HG03066 (cell line): ENCODE results near the gene HOXA13.

Experiments
- ATAC-seq: cut with Tn5 transposase; IDR thresholded peaks from one replicate; pipeline ENCODE4 v1.9.1; 2021; ENCODE audit warnings: low read depth; ENCODE audit not compliant: unreplicated experiment

HOXA13 gene

DNA sequence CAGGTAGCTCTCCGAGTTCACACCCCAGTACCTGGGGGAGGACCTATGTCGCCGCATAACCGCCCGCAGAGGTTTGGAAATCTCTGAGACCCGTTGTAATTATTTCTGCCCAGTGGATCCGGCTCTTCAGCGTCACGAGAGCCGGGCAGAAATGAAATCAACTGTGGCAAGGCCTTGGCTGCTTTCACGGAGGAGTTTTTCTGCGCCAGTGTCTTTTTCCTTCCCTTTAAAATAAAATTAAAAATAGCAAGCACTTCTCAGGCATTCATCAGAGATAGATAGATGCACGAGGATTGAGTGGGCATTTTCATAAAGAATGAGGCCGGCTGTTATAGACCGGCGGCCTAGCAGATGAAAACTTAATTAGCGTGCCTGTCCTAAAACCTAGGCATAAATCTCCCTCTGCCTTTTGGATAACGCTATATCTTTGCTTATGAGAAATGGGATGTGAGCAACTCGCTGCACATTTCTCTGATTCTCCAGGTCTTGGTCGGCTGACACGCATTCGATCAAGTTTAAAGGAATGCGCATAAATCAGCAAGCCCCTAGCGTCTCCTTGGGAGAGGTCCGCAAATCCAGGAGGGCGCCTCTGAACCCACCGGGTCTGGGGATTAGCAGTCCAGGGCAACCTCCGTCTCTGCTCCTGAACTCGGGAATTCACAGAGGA, 6.4 kb downstream of the HOXA13 start:
- ATAC-seq, result no peak

DNA sequence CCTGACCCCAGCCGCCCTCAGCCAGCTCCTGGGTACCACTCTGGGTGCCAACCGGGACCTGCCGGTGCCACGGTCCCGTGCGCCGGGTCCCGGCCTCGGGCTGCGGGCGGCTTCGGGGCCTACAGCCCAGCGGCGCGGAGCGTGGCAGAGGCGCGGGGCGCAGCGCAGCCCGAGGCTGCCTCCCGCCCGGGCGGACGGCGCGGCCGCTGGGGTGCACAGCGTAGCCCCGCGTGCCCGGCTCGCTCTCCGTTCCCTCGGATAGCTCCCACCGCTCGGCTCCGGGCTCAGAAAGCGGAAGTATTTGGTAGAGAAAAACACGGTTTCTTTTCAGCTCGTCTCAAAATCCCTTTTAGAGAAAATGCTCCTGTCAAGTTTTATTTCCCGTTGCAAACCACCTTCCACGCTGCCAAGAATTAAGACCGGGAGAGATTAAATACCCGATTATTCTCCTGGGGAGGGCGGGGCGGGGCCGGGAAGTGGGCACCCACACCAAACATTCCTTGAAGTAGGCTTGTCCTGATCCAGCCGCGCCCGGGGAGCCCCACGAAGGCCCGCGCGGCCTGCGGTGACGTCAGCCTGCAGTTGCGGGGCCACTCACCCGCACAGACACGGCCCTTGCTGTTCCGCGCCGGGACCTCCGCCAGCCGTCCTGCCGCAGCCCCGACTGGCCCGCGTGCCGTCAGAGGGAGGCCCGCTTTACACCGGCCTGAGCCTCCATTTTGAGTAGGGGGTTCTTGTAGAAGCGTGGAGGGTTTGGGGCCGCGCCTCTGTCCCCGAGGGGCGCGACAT, 7.2 kb downstream of the HOXA13 start:
- no peak for ATAC-seq

DNA sequence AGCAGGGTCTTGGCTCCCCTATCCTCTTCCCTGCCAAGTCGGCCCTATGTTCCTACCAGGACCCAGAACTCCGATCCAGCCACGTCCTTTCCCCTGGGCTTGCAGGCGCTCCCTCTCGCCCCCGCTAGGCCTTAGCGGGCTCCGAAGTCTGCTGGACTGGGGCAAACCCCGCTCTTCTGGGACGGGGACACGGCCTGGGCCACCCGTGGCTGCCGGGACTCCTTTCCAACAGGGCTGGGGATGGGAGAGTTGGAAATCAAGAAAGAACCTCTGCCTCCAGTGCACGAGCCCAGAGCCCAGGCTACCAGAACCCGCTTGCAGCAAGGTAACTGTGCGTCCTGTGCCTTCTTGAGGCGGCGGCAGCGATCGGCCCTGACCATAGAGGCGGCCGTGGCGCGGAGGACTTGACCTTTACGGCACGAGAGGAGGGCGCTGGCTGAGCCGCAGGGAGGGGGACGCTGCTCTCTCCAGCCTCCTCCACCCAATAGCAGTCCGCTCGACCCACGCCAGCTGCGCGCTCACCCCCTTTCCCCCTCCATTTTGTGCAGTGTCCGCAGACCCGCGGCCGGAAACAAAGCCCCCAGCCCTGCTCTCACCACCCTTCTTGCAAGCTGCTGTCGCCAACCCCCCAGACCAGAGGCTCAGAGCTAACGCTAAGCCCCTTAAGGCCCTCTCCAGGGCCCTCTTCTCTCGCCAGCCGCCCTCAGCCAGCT, 7.9 kb downstream of the HOXA13 start:
- no peak for ATAC-seq

GRCh38 chr7:27191161-27191731, 8.6 kb downstream of the HOXA13 start:
- ATAC-seq, result no peak

DNA sequence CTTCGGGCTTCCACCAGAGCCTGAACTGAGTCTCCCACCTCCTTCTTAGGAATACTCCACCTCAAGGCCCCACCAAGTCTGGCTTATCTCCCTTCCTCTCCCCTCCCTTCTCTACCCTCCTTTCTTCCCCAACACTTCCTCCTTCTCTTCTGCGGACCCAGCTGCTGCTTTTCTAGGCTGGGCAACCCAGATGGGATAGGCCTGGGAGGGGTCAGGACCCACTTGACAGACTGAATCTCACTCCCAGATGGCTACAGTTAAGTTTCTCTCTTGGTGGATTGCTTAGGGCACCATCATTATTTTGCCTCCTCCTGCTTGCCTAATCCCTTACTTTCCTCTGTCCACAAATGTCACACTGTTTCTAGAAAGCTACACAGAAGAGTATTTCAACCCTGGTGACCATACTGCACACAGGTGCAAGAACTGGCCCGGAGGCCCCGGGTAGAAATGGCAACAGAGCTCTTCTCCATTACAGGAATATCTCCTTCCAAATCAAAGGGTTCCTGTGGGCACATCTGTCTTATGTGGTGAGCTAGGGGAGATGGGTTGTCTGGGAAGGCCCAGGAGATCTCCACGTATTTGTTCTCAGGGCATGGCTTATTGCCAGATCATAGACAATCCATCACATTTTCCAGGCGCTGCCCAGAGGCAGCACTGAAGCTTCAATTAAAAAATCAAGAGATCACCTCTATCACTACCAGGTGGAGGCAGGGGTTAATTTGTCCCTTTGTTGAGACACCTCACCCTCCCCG, 9.7 kb downstream of the HOXA13 start:
- ATAC-seq, result no peak

- no peak for ATAC-seq
Observed at GRCh38 chr7:27189295-27189996, 10.4 kb downstream of the HOXA13 start.

- ATAC-seq, result no peak
Observed at GRCh38 chr7:27188386-27189294, 11.3 kb downstream of the HOXA13 start.

- ATAC-seq, result no peak
Observed at GRCh38 chr7:27187475-27188385, 12.2 kb downstream of the HOXA13 start.

GRCh38 chr7:27186668-27187474, 13.0 kb downstream of the HOXA13 start:
- no peak for ATAC-seq

DNA sequence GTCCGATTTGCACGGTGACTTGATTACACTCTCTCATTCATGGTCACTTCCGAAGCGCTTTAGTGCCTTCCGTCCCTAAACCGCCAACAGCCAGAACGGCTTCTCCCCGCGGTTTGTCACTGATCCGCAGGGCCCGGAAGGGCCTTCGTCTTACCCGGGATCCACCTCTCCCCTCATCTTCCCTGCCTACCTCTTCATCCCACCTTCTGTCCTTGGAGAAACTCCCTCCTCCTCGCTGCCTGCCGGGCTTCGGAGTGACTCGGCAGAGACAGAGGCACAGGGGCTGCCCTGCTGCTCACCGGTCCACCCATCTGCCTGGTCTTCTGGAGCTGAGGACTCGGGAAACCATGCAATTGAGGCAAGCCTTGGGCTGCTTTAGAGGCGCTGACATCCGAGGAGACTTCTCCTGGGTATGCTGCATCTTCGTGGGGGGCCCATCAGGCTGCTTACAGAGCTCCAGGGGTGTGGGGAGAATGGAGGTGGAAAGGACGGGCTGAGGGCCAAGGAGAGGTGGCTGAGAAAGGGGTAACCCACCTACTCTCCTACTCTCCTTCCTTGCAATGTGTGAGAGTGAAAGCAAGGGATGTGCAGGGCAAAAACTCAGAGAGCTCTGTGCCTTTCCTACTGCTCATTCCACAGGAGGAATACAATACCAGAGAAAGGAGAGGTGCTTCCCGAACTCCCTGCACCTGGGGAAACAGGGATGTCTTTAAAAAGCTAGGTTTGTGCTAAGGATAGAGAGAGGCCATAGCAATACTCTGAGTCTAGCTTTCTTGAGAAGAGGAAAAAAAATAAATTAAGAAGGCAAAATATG, 13.8 kb downstream of the HOXA13 start:
- ATAC-seq, result no peak

- ATAC-seq, result no peak
Observed at GRCh38 chr7:27185013-27185853, 14.7 kb downstream of the HOXA13 start, which contains the start of gene HOXA11. TSS of gene HOXA11 (minus strand) at chr7:27185232. CDS start at chr7:27185144, 88 bp downstream.

DNA sequence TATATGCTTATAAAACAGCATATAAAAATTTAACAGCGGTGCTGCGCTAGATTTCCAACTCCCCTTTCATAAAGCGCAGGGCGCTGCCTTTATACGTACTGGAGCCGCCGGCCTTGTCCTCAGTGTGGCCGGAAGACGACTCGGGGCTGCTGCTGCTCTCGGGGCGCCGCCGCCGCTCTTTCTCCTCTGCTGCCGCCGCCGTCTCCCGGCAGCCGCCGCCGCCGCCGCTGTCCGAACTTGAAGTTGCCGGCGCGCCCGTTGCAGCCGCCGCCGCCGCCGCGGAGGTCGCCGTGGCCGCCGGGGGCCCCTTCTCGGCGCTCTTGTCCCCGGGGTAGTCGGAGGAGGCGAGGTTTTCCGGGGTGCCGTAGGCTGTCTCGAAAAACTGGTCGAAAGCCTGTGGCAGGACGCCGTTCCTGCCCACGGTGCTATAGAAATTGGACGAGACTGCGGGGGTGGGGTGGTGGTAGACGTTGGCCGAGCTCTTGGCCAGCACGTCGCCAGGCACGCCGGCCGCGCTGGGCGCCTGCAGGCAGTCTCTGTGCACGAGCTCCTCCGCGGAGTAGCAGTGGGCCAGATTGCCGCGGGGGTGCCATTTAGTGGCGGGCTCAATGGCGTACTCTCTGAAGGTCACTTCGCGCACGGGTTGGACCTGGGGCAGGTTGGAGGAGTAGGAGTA, 15.4 kb downstream of the HOXA13 start:
- ATAC-seq, result no peak

- ATAC-seq, result no peak
Observed at GRCh38 chr7:27183682-27184336, 16.1 kb downstream of the HOXA13 start.
